CD14-positive monocyte (primary cell): ENCODE results near the gene SIRT7. TPM values are rescaled to one million over a fixed set of nuclear protein-coding genes. Genes with fewer than 3 reads are reported as not detected.

ENCODE experiments used
- DNase-seq, 3 donors: peaks; one replicate each; pipeline ENCODE4 v3.0.0-alpha.2; 2011 to 2022
- H2AFZ ChIP-seq: 2 replicates; pipeline ENCODE4 v1.6.0; 2012; ENCODE audit warnings: mild to moderate bottlenecking, low read depth, low read length, inconsistent platforms; ENCODE audit not compliant: insufficient read depth, poor library complexity, severe bottlenecking
- H3K27ac ChIP-seq, 2 donors: 1 replicate in 1 of 2; 2 replicates in 1 of 2; pipeline ENCODE4 v1.5.1; 2012 to 2013; ENCODE audit warnings: low read length in 2 of 2, control low read depth in 1 of 2, inconsistent platforms in 1 of 2, low read depth in 1 of 2, mild to moderate bottlenecking in 1 of 2
- H3K27me3 ChIP-seq, 2 donors: one replicate each; pipeline versions ENCODE4 v1.6.0 to v1.6.1; 2011 to 2013; ENCODE audit warnings: low read length in 2 of 2; ENCODE audit not compliant: control insufficient read depth in 2 of 2, insufficient read depth in 2 of 2
- H3K36me3 ChIP-seq, 2 donors: replicated peaks in 1 of 2; 1 replicate in 1 of 2; 2 replicates in 1 of 2; pipeline versions ENCODE4 v1.5.1 to v1.6.1; 2012 to 2013; ENCODE audit warnings: low read length in 2 of 2, control low read depth in 1 of 2, inconsistent platforms in 1 of 2, mild to moderate bottlenecking in 1 of 2; ENCODE audit not compliant: insufficient read depth in 2 of 2, control insufficient read depth in 1 of 2
- H3K4me1 ChIP-seq, 2 donors: 1 replicate in 1 of 2; 2 replicates in 1 of 2; pipeline versions ENCODE4 v1.5.1 to v1.6.1; 2012 to 2013; ENCODE audit warnings: low read length in 2 of 2, control low read depth in 1 of 2, inconsistent platforms in 1 of 2, mild to moderate bottlenecking in 1 of 2, moderate library complexity in 1 of 2; ENCODE audit not compliant: insufficient read depth in 2 of 2, control insufficient read depth in 1 of 2
- H3K4me2 ChIP-seq: replicated peaks from 2 replicates; pipeline ENCODE3; 2012; ENCODE audit warnings: low read length, moderate library complexity, mild to moderate bottlenecking; ENCODE audit not compliant: poor library complexity, severe bottlenecking; ENCODE audit errors: extremely low read depth
- H3K4me3 ChIP-seq, 3 experiments: fragments of 200-600 bp in 1 of 3; sonication (generic) in 1 of 3; replicated peaks in 1 of 3; 1 replicate in 2 of 3; 2 replicates in 1 of 3; pipeline ENCODE4 v1.5.1; 2011 to 2013; ENCODE audit warnings: low read length in 3 of 3, mild to moderate bottlenecking in 3 of 3, control low read depth in 2 of 3, low read depth in 2 of 3, inconsistent platforms in 1 of 3, moderate library complexity in 1 of 3
- H3K79me2 ChIP-seq: 2 replicates; pipeline ENCODE4 v1.6.0; 2012; ENCODE audit warnings: mild to moderate bottlenecking, control low read depth, inconsistent platforms, low read length, moderate library complexity; ENCODE audit not compliant: insufficient read depth
- H3K9ac ChIP-seq: 2 replicates; pipeline ENCODE4 v1.6.0; 2017; ENCODE audit warnings: low read length, mild to moderate bottlenecking; ENCODE audit not compliant: insufficient read depth, poor library complexity, severe bottlenecking
- H3K9me3 ChIP-seq, 2 donors: replicated peaks in 1 of 2; 1 replicate in 1 of 2; 2 replicates in 1 of 2; pipeline versions ENCODE4 v1.5.1 to v1.6.1; 2012 to 2013; ENCODE audit warnings: low read length in 2 of 2, control low read depth in 1 of 2; ENCODE audit not compliant: control insufficient read depth in 1 of 2, insufficient read depth in 1 of 2
- H4K20me1 ChIP-seq: 2 replicates; pipeline ENCODE4 v1.6.0; 2012; ENCODE audit warnings: mild to moderate bottlenecking, low read length, control low read depth, moderate library complexity; ENCODE audit not compliant: insufficient read depth
- H3K27ac Mint-ChIP-seq, 7 donors: one replicate each; pipeline ENCODE4 v1.8.0; 2020; ENCODE audit warnings: mild to moderate bottlenecking in 7 of 7, mixed read lengths in 7 of 7, moderate library complexity in 6 of 7, inconsistent platforms in 2 of 7
- H3K27me3 Mint-ChIP-seq, 3 donors: one replicate each; pipeline ENCODE4 v1.8.0; 2021 to 2022; ENCODE audit warnings: low read depth in 3 of 3, mild to moderate bottlenecking in 3 of 3, mixed read lengths in 3 of 3, moderate library complexity in 3 of 3, inconsistent platforms in 1 of 3
- H3K36me3 Mint-ChIP-seq, 2 donors: one replicate each; pipeline ENCODE4 v1.8.0; 2020; ENCODE audit warnings: mixed read lengths in 2 of 2, inconsistent platforms in 1 of 2, mild to moderate bottlenecking in 1 of 2
- H3K4me1 Mint-ChIP-seq: one replicate; pipeline ENCODE4 v1.8.0; 2020; ENCODE audit warnings: mild to moderate bottlenecking, mixed read lengths
- H3K4me3 Mint-ChIP-seq, 2 donors: one replicate each; pipeline ENCODE4 v1.8.0; 2020; ENCODE audit warnings: mild to moderate bottlenecking in 2 of 2, mixed read lengths in 2 of 2, moderate library complexity in 1 of 2
- H3K9me3 Mint-ChIP-seq, 7 donors: one replicate each; pipeline ENCODE4 v1.8.0; 2020 to 2022; ENCODE audit warnings: mixed read lengths in 7 of 7, mild to moderate bottlenecking in 6 of 7, moderate library complexity in 6 of 7, inconsistent platforms in 2 of 7
- CTCF ChIP-seq: fragments of 200-600 bp; IDR thresholded peaks from one replicate; pipeline ENCODE4 v1.8.0; 2022; ENCODE audit warnings: antibody characterized with exemption, mild to moderate bottlenecking
- WGBS: methylation state at CpG from one replicate; pipeline ENCODE4 v1.1.5; 2013; ENCODE audit warnings: missing lambda C conversion rate; ENCODE audit not compliant: insufficient coverage; 5-methylcytosine and 5-hydroxymethylcytosine counted together
- intact Hi-C, 2 donors: fragments of 100-400 bp; cut with micrococcal nuclease; formaldehyde crosslinking; loops; one replicate each; pipeline versions ENCODE4 v1.15.0 to v1.15.1; 2023
- polyA plus RNA-seq, 3 donors: library from polyadenylated mRNA; depleted of rRNA in 1 of 3; unstranded in 2 of 3; stranded (reverse) in 1 of 3; fragments of 300-500 nt in 2 of 3; fragments of >200 nt in 1 of 3; fragmentation: Illumina TruSeq in 2 of 3; gene quantifications; 1 replicate in 2 of 3; 2 replicates in 1 of 3; pipeline ENCODE4 v1.2.3, GENCODE V29; 2012 to 2021

SIRT7 gene
- polyA plus RNA-seq, 3 donors: 22.5 to 73.5 (median 23.7) TPM

- Histone ChIP-seq H3K9ac (no peak overlapping the region), H3K4me1 (no peaks in the 10 kb centered on the region), H2AFZ (no peak overlapping the region), H3K27me3 (no peaks in the 10 kb centered on the region), H3K9me3 (no peaks in the 10 kb centered on the region), H3K4me2 (no peak overlapping the region), H3K36me3 (peaks cover 67 to 84% of the 10 kb centered on the region in 2 donors), H3K4me3 (no peak overlapping the region), H3K27ac (peak overlapping the region in 1 of 2 donors; percentile 2), H4K20me1 (peaks cover 35% of the 10 kb centered on the region), H3K79me2 (peaks cover 32% of the 10 kb centered on the region)
- peaks cover 58 to 94% of the 10 kb centered on the region in 2 donors for H3K36me3 Mint-ChIP-seq
- H3K4me1 Mint-ChIP-seq: no peaks in the 10 kb centered on the region
- no peak for TF ChIP-seq CTCF
- intact Hi-C loops: no loop called here
- no peak for DNase-seq
- 87% methylated on average over 11 of the region's 11 CpGs for WGBS
- no peaks in the 10 kb centered on the region for H3K9me3 Mint-ChIP-seq
- H3K4me3 Mint-ChIP-seq: no peak overlapping the region
- peaks cover 0 to 3% (median 0%) of the 10 kb centered on the region in 3 donors for H3K27me3 Mint-ChIP-seq
- peak overlapping the region in 5 of 7 donors; percentile 25 to 83 (median 43) for H3K27ac Mint-ChIP-seq
Measured at GRCh38 chr17:81884520-81884919, 33.5 kb downstream of the SIRT7 start.

GRCh38 chr17:81879121-81879520 lies 38.9 kb downstream of the SIRT7 start:
- no peaks in the 10 kb centered on the region for H3K4me1 Mint-ChIP-seq
- Histone ChIP-seq H3K79me2 (no peaks in the 10 kb centered on the region), H3K27ac (no peak overlapping the region), H3K27me3 (no peaks in the 10 kb centered on the region), H3K4me3 (no peak overlapping the region), H2AFZ (no peak overlapping the region), H3K4me2 (no peak overlapping the region), H4K20me1 (peaks cover 1% of the 10 kb centered on the region), H3K36me3 (peaks cover 29 to 49% of the 10 kb centered on the region in 2 donors), H3K9me3 (no peaks in the 10 kb centered on the region), H3K9ac (no peak overlapping the region), H3K4me1 (no peaks in the 10 kb centered on the region)
- 89% methylated on average over 4 of the region's 5 CpGs for WGBS
- intact Hi-C loops: no loop called here
- peak overlapping the region in 1 of 7 donors; percentile 22 for H3K27ac Mint-ChIP-seq
- H3K9me3 Mint-ChIP-seq: no peaks in the 10 kb centered on the region
- TF ChIP-seq CTCF: no peak
- peaks cover 0 to 4% (median 1%) of the 10 kb centered on the region in 3 donors for H3K27me3 Mint-ChIP-seq
- no peak overlapping the region for H3K4me3 Mint-ChIP-seq
- peaks cover 32 to 64% of the 10 kb centered on the region in 2 donors for H3K36me3 Mint-ChIP-seq
- DNase-seq: no peak
